Kidney (tissue), 14 donors: ENCODE data around the gene TMEM30A. TPM values are rescaled to one million over a fixed set of nuclear protein-coding genes. Genes with fewer than 3 reads are reported as not detected.

Experiments
- DNase-seq, 5 donors: peaks; one replicate each; pipeline ENCODE4 v3.0.0-alpha.2; 2013 to 2020
- FAIRE-seq: peaks from 2 replicates; lab custom pipeline; 2012; peaks lifted over from hg19 to GRCh38; lab: Jason Lieb, UNC
- H3K27ac ChIP-seq, 2 donors: one replicate each; pipeline ENCODE4 v1.7.0; 2013; ENCODE audit warnings: low read depth in 2 of 2, low read length in 2 of 2, inconsistent platforms in 1 of 2
- H3K27me3 ChIP-seq: one replicate; pipeline ENCODE4 v1.7.1; 2013; ENCODE audit warnings: low read length, inconsistent platforms; ENCODE audit not compliant: control insufficient read depth, insufficient read depth
- H3K36me3 ChIP-seq, 3 donors: one replicate each; pipeline versions ENCODE4 v1.7.0 to v1.7.1; 2013; ENCODE audit warnings: low read length in 3 of 3, control low read depth in 1 of 3, inconsistent platforms in 1 of 3; ENCODE audit not compliant: insufficient read depth in 3 of 3, control insufficient read depth in 2 of 3
- H3K4me1 ChIP-seq, 3 donors: one replicate each; pipeline versions ENCODE4 v1.7.0 to v1.7.1; 2013; ENCODE audit warnings: low read length in 3 of 3, inconsistent platforms in 1 of 3, low read depth in 1 of 3; ENCODE audit not compliant: control insufficient read depth in 2 of 3, insufficient read depth in 2 of 3
- H3K4me3 ChIP-seq, 3 donors: one replicate each; pipeline versions ENCODE4 v1.7.0 to v1.8.1; 2013; ENCODE audit warnings: low read length in 3 of 3, control low read depth in 1 of 3, inconsistent platforms in 1 of 3
- H3K9ac ChIP-seq, 3 donors: one replicate each; pipeline versions ENCODE4 v1.7.0 to v1.7.1; 2013; ENCODE audit warnings: low read length in 3 of 3, control low read depth in 1 of 3, inconsistent platforms in 1 of 3
- H3K9me3 ChIP-seq, 3 donors: one replicate each; pipeline versions ENCODE4 v1.7.0 to v1.7.1; 2013; ENCODE audit warnings: low read length in 3 of 3, control low read depth in 1 of 3, inconsistent platforms in 1 of 3; ENCODE audit not compliant: control insufficient read depth in 2 of 3, insufficient read depth in 1 of 3
- CTCF ChIP-seq: IDR thresholded peaks from 3 replicates; pipeline ENCODE4 v1.5.1; 2012; ENCODE audit warnings: mild to moderate bottlenecking, moderate library complexity, borderline replicate concordance; ENCODE audit not compliant: insufficient read depth; ENCODE audit errors: extremely low read depth
- intact Hi-C: fragments of 100-400 bp; cut with DNase I; formaldehyde crosslinking; loops from one replicate; pipeline ENCODE4 v1.11.1; 2022
- polyA plus RNA-seq: library from polyadenylated mRNA; stranded (reverse); fragments of 350-450 nt; fragmentation: Illumina TruSeq; extraction: RNeasy Lipid Tissue Mini Kit (QIAGEN cat#74804); gene quantifications from one replicate; pipeline ENCODE4 v1.2.3, GENCODE V29; 2014; ENCODE audit warnings: low read depth, low replicate concordance; ENCODE audit not compliant: insufficient read depth
- total RNA-seq: library from RNA; stranded (reverse); fragmentation: NEBNext Ultra II Directional; extraction: Animal tissue kit (Norgen Biotek cat#: 25700); gene quantifications from one replicate; pipeline ENCODE4 v1.2.1, GENCODE V29; 2021
- donor health status: control.
- donor health status: control.
- donor health status: control.
- donor health status: control.
- donor health status: control.
- donor health status: DM: yes; HTN: yes; CAD: no.
- donor health status: Normal renal cell carcinoma (clear cell type).

Gene TMEM30A
- total and polyA plus RNA-seq, 2 donors from 2014 or later = 51.0 to 101 TPM

- FAIRE-seq (no peak), DNase-seq (no peak)
- H3K4me1 ChIP-seq = no peaks in the 10 kb centered on the region
- intact Hi-C loops = no loop called here
- H3K27me3 ChIP-seq = no peaks in the 10 kb centered on the region
- H3K4me3 ChIP-seq = no peak overlapping the region
- no peaks in the 10 kb centered on the region for H3K9me3 ChIP-seq
- H3K27ac ChIP-seq = no peak overlapping the region
- H3K36me3 ChIP-seq = no peaks in the 10 kb centered on the region
- H3K9ac ChIP-seq = no peak overlapping the region
- no peak for TF ChIP-seq CTCF
Measured at GRCh38 chr6:75329703-75330102, 45.1 kb upstream of the TMEM30A start.

- intact Hi-C loops = no loop called here
- no peaks in the 10 kb centered on the region for H3K4me1 ChIP-seq
- no peak for DNase-seq
- H3K36me3 ChIP-seq = no peaks in the 10 kb centered on the region
- no peak overlapping the region for H3K4me3 ChIP-seq
- no peaks in the 10 kb centered on the region for H3K9me3 ChIP-seq
- H3K27me3 ChIP-seq = no peaks in the 10 kb centered on the region
- no peak for TF ChIP-seq CTCF
- no peak overlapping the region for H3K27ac ChIP-seq
- FAIRE-seq = no peak
- no peak overlapping the region for H3K9ac ChIP-seq
Measured at GRCh38 chr6:75327807-75328206, 43.2 kb upstream of the TMEM30A start.

GRCh38 chr6:75326557-75327258 lies 42.1 kb upstream of the TMEM30A start:
- intact Hi-C loops = no loop called here
- H3K9ac ChIP-seq = no peak overlapping the region

More at GRCh38 chr6:75326557-75327258, 42.1 kb upstream of the TMEM30A start:
- DNase-seq (no peak), FAIRE-seq (no peak)
- H3K36me3 ChIP-seq = no peaks in the 10 kb centered on the region
- H3K27ac ChIP-seq = no peak overlapping the region
- H3K4me1 ChIP-seq = no peaks in the 10 kb centered on the region
- H3K9me3 ChIP-seq = no peaks in the 10 kb centered on the region
- H3K27me3 ChIP-seq = no peaks in the 10 kb centered on the region
- H3K4me3 ChIP-seq = no peak overlapping the region
- TF ChIP-seq CTCF = no peak
